Retinal pigment epithelial cell (primary cell): Measurements from ENCODE around the gene BHLHE40.

Source experiments
- DNase-seq: peaks from one replicate; pipeline ENCODE4 v3.0.0-alpha.2; 2010; ENCODE audit warnings: low read depth
- H3K4me3 ChIP-seq: 2 replicates; pipeline ENCODE4 v1.5.1; 2011; ENCODE audit warnings: mild to moderate bottlenecking, low read length, control low read depth, moderate library complexity
- TF ChIP-seq, protein P1 (sequence below): conservative IDR thresholded peaks from 2 replicates; pipeline ENCODE4 v1.5.1; 2011; ENCODE audit warnings: low read depth, low read length, control low read depth, inconsistent platforms

Gene BHLHE40

GRCh38 chr3:4979428-4980228 lies at the start of gene BHLHE40:
Gene BHLHE40 (plus strand): TSS chr3:4979437. CDS start chr3:4979719, 282 bp downstream.
- DNase-seq = no peak
- TF ChIP-seq, protein P1, sequence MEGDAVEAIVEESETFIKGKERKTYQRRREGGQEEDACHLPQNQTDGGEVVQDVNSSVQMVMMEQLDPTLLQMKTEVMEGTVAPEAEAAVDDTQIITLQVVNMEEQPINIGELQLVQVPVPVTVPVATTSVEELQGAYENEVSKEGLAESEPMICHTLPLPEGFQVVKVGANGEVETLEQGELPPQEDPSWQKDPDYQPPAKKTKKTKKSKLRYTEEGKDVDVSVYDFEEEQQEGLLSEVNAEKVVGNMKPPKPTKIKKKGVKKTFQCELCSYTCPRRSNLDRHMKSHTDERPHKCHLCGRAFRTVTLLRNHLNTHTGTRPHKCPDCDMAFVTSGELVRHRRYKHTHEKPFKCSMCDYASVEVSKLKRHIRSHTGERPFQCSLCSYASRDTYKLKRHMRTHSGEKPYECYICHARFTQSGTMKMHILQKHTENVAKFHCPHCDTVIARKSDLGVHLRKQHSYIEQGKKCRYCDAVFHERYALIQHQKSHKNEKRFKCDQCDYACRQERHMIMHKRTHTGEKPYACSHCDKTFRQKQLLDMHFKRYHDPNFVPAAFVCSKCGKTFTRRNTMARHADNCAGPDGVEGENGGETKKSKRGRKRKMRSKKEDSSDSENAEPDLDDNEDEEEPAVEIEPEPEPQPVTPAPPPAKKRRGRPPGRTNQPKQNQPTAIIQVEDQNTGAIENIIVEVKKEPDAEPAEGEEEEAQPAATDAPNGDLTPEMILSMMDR = no peak
- peak within 1 kb of the TSS; percentile 100 for H3K4me3 ChIP-seq

GRCh38 chr3:4930501-4930900 lies 48.7 kb upstream of the BHLHE40 start:
- no peak overlapping the region for H3K4me3 ChIP-seq
- DNase-seq = no peak
- TF ChIP-seq, protein P1 = no peak

DNA sequence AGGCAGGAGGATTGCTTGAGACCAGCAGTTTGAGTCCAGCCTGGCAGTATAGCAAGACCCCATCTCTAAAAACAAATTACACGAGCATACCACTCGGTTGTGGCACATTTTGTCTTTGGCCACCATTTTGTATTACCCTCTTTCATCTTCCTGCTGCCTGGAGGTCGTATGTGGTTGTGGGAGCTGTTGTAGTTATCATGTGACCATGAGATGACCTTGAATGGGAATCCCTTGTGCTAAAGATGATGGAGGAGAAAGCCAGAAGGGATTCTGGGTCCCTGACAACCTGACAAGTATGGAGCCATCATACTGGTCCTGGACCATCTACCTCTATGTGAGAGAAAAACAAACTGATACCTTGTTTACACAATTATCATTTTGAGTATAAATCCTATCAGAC lies 45.2 kb upstream of the BHLHE40 start:
- no peak for DNase-seq
- TF ChIP-seq, protein P1 = no peak
- H3K4me3 ChIP-seq = no peak overlapping the region

DNA sequence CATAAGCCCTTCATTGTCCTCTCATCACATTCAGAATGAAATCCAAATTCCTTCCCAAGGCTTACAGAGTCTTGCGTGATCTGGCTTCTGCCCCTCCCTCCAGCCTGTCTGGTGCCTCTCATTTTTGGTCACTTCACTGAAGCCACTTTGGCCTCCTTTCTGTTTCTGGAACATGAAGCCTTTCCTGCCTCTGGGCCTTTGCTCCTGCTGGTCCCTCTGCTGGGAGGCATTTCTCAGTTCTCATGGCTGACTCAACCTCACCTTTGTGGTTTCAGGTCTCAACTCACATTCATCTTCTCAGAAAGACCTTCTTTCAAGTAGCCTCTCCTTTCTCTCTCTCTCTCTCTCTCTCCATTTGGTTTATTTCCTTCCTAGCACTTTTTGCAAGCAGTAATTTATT lies 43.9 kb upstream of the BHLHE40 start:
- no peak overlapping the region for H3K4me3 ChIP-seq
- TF ChIP-seq, protein P1 = no peak
- DNase-seq = no peak

- TF ChIP-seq, protein P1 = no peak
- no peak for DNase-seq
- no peak overlapping the region for H3K4me3 ChIP-seq
Measured at GRCh38 chr3:4936982-4937614, 42.1 kb upstream of the BHLHE40 start.

- TF ChIP-seq, protein P1 = no peak
- DNase-seq = no peak
Measured at GRCh38 chr3:4938281-4938982, 40.8 kb upstream of the BHLHE40 start.

More at GRCh38 chr3:4938281-4938982, 40.8 kb upstream of the BHLHE40 start:
- no peak overlapping the region for H3K4me3 ChIP-seq
